ENCODE measurements around the gene SMNDC1.

DNA sequence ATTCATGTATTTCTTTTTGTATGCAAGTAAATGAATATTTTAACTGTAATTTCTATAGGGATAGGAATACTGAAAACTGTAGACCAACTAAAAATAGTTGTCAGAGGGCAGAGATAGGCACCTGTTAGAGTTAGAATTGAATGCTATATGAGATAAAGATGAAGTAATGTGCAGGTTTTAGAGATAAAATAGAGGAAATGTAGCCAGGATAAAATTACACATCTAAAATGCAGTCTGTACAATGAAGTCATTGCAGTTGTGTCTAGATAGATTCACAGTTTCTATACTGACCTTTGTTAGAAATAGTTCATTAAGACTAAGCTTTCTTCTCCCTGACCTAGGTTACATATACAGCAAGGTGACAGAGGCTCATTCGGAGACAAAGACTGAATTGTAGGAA, 46.2 kb downstream of the SMNDC1 start:
- no peak for TF ChIP-seq POLR2A (IDR thresholded peaks at IDR 0.05)
- TF ChIP-seq, protein P1, sequence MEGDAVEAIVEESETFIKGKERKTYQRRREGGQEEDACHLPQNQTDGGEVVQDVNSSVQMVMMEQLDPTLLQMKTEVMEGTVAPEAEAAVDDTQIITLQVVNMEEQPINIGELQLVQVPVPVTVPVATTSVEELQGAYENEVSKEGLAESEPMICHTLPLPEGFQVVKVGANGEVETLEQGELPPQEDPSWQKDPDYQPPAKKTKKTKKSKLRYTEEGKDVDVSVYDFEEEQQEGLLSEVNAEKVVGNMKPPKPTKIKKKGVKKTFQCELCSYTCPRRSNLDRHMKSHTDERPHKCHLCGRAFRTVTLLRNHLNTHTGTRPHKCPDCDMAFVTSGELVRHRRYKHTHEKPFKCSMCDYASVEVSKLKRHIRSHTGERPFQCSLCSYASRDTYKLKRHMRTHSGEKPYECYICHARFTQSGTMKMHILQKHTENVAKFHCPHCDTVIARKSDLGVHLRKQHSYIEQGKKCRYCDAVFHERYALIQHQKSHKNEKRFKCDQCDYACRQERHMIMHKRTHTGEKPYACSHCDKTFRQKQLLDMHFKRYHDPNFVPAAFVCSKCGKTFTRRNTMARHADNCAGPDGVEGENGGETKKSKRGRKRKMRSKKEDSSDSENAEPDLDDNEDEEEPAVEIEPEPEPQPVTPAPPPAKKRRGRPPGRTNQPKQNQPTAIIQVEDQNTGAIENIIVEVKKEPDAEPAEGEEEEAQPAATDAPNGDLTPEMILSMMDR (IDR thresholded peaks at IDR 0.05) = no peak
